Body of pancreas (tissue), 4 donors: Measurements from ENCODE around the gene PPP4R2. TPM values are rescaled to one million over a fixed set of nuclear protein-coding genes. Genes with fewer than 3 reads are reported as not detected.

ENCODE experiments used
- ATAC-seq: fragments of 150-250 bp; one replicate; pipeline ENCODE4 v1.9.1; 2016
- DNase-seq, 4 donors: peaks; one replicate each; pipeline ENCODE4 v3.0.0-alpha.2; 2019
- H3K27ac ChIP-seq, 4 donors: fragments of 200-600 bp; sonication (generic); 1 replicate in 3 of 4; 2 replicates in 1 of 4; pipeline versions ENCODE4 v1.5.1 to v1.6.1; 2016 to 2019; ENCODE audit warnings: mild to moderate bottlenecking in 1 of 4, mixed read lengths in 1 of 4, moderate library complexity in 1 of 4
- H3K27me3 ChIP-seq, 2 donors: fragments of 200-600 bp; sonication (generic); one replicate each; pipeline ENCODE4 v1.6.0; 2016; ENCODE audit warnings: mild to moderate bottlenecking in 1 of 2
- H3K36me3 ChIP-seq, 2 donors: fragments of 200-600 bp; sonication (generic); replicated peaks in 1 of 2; 2 replicates each; pipeline ENCODE4 v1.5.1; 2016; ENCODE audit warnings: low read depth in 2 of 2; ENCODE audit not compliant: insufficient read depth in 1 of 2
- H3K4me1 ChIP-seq: fragments of 200-600 bp; sonication (generic); one replicate; pipeline ENCODE4 v1.6.0; 2016
- H3K4me3 ChIP-seq, 2 donors: fragments of 200-600 bp; sonication (generic); 1 replicate in 1 of 2; 2 replicates in 1 of 2; pipeline ENCODE4 v1.5.1; 2016 to 2019
- H3K9me3 ChIP-seq, 3 donors: fragments of 200-600 bp; sonication (generic); 1 replicate in 2 of 3; 2 replicates in 1 of 3; pipeline ENCODE4 v1.5.1; 2016
- POLR2A ChIP-seq, 3 donors: fragments of 450-650 bp; IDR thresholded peaks; one replicate each; pipeline ENCODE4 v1.6.1; 2016; ENCODE audit warnings: antibody characterized with exemption in 3 of 3, mild to moderate bottlenecking in 2 of 3
- WGBS, 2 donors: methylation state at CpG; one replicate each; pipeline ENCODE4 v1.1.5; 2017; 5-methylcytosine and 5-hydroxymethylcytosine counted together
- intact Hi-C: fragments of 100-400 bp; cut with DNase I; formaldehyde crosslinking; loops from one replicate; pipeline ENCODE4 v1.15.1; 2023
- total RNA-seq, 2 donors: library from RNA; depleted of rRNA; stranded (reverse); fragments of >200 nt; gene quantifications; one replicate each; pipeline ENCODE4 v1.1.0, GENCODE V29; 2016
- TF ChIP-seq, protein P1 (sequence below), 7 experiments: fragments of 450-650 bp in 4 of 7; fragments of 200-600 bp in 3 of 7; sonication (generic) in 3 of 7; IDR thresholded peaks; one replicate each; pipeline ENCODE4 v1.5.1; 2016 to 2019; ENCODE audit warnings: antibody characterized with exemption in 7 of 7

PPP4R2 gene
- total RNA-seq, 2 donors from 2014 or later: 21.5 to 28.0 TPM

DNA sequence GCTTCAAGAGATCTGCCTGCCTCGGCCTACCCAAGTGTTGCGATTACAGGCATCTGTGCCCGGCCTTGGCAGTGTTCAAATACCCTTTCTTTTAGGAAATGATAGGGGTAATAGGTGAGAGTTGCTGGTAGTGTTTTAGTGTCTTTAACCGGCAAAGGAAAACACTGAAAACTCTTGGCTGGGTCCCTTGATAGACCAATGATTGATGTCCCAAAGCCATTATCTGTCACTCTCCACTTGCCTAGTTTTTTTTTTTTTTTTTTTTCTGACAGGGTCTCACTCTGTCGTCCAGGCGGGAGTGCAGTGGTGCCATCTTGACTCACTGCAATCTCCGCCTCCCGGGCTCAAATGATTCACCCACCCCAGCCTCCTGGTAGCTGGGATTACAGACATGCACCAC, 84.5 kb downstream of the PPP4R2 start:
- no peaks in the 10 kb centered on the region for H3K36me3 ChIP-seq
- no peak overlapping the region for H3K4me3 ChIP-seq
- H3K4me1 ChIP-seq: no peaks in the 10 kb centered on the region
- intact Hi-C loops: loop anchor here (10.0 kb wide), 1 partner anchor 146 kb away; no protein-coding TSS in a partner anchor
- DNase-seq (no peak), ATAC-seq (no peak)
- no peaks in the 10 kb centered on the region for H3K9me3 ChIP-seq
- no peaks in the 10 kb centered on the region for H3K27me3 ChIP-seq
- WGBS, 2 donors: 90 to 94% methylated on average over 8 of the region's 8 CpGs
- no peak overlapping the region for H3K27ac ChIP-seq
- TF ChIP-seq POLR2A (IDR thresholded peaks at IDR 0.05): no peak
- TF ChIP-seq, protein P1, sequence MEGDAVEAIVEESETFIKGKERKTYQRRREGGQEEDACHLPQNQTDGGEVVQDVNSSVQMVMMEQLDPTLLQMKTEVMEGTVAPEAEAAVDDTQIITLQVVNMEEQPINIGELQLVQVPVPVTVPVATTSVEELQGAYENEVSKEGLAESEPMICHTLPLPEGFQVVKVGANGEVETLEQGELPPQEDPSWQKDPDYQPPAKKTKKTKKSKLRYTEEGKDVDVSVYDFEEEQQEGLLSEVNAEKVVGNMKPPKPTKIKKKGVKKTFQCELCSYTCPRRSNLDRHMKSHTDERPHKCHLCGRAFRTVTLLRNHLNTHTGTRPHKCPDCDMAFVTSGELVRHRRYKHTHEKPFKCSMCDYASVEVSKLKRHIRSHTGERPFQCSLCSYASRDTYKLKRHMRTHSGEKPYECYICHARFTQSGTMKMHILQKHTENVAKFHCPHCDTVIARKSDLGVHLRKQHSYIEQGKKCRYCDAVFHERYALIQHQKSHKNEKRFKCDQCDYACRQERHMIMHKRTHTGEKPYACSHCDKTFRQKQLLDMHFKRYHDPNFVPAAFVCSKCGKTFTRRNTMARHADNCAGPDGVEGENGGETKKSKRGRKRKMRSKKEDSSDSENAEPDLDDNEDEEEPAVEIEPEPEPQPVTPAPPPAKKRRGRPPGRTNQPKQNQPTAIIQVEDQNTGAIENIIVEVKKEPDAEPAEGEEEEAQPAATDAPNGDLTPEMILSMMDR (IDR thresholded peaks at IDR 0.05): no peak

DNA sequence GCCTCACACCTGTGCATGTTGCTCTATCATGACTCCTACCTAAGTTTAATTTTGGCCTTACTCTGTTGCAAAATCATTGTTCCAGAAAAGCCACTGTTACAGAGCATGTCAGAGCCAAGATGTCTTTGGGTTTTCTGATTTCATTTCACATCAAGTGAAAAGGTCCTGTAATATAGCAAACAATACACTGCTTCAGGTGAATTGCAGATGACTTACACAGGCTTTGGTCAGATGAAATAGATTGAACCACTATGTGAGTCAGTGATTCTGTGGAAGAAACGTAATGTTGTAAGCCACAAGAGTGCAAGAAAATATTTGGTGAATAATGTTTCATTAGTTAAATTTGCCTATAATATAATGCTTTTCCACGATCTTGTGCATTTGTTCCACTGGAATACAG, 87.6 kb downstream of the PPP4R2 start:
- H3K27ac ChIP-seq: no peak overlapping the region
- H3K36me3 ChIP-seq: no peaks in the 10 kb centered on the region
- H3K27me3 ChIP-seq: no peaks in the 10 kb centered on the region
- TF ChIP-seq, protein P1 (IDR thresholded peaks at IDR 0.05): no peak
- TF ChIP-seq POLR2A (IDR thresholded peaks at IDR 0.05): no peak
- WGBS, 2 donors: 84 to 93% methylated on average over 2 of the region's 2 CpGs
- no peak for DNase-seq
- no peak for ATAC-seq
- H3K9me3 ChIP-seq: no peaks in the 10 kb centered on the region
- intact Hi-C loops: loop anchor here (10.0 kb wide), 1 partner anchor 149 kb away; no protein-coding TSS in a partner anchor
- no peaks in the 10 kb centered on the region for H3K4me1 ChIP-seq
- no peak overlapping the region for H3K4me3 ChIP-seq

DNA sequence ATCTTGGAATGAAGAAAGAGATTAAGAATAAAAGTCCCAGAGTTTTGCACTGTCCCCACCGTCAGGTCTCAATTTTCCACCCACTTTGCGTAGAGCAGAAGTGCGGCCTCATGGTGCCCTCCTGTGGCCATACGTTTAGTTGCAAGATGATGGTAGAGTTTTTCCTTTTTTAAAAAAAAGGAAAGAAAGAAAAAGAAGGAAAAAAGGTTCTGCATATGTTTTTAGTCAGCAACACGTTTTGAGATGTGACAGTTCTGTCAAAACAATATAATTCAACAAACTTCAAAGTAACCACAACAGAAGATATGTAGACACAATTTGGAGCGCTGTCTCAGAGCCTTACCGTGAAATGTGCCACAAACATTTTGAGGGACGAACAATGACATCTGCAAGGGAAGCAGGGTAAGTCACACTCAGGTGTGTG, 89.5 kb downstream of the PPP4R2 start:
- WGBS, 2 donors: 20 to 28% methylated on average over 8 of the region's 8 CpGs
- Histone ChIP-seq H3K27ac (no peak overlapping the region), H3K4me3 (no peak overlapping the region), H3K27me3 (no peaks in the 10 kb centered on the region), H3K4me1 (no peaks in the 10 kb centered on the region), H3K9me3 (no peaks in the 10 kb centered on the region), H3K36me3 (no peaks in the 10 kb centered on the region)
- intact Hi-C loops: loop anchor here (10.0 kb wide), 1 partner anchor 151 kb away; no protein-coding TSS in a partner anchor
- DNase-seq (peak; percentile 45 to 63 (median 52)), ATAC-seq (peak; percentile 33)
- no peak for TF ChIP-seq POLR2A (IDR thresholded peaks at IDR 0.05)
- TF ChIP-seq, protein P1 (IDR thresholded peaks at IDR 0.05): peak; percentile 44 to 82 (median 76)

DNA sequence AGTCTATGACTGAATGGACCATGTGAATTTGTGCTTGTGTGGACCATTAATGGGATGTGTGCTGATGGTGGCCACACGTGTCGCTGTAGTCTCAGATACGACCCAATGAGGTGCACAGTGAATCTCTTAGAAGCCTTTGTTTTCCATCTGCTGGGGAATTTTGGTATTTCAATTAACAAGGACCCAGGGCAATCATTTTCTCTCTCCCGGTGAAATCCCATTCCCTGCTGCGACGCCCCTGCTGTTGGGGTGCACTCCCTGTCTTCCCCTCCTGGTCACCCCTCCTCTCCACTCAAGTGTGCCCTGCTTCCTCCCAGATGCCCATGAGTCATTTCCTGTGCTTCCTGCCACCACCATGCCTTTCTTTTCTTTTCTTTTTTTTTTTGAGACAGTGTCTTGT, 97.5 kb downstream of the PPP4R2 start:
- Histone ChIP-seq H3K27me3 (no peaks in the 10 kb centered on the region), H3K4me3 (no peak overlapping the region), H3K36me3 (no peaks in the 10 kb centered on the region), H3K4me1 (no peaks in the 10 kb centered on the region), H3K27ac (no peak overlapping the region), H3K9me3 (no peaks in the 10 kb centered on the region)
- no peak for DNase-seq
- WGBS, 2 donors: 73 to 92% methylated on average over 6 of the region's 6 CpGs
- intact Hi-C loops: no loop called here
- no peak for TF ChIP-seq POLR2A (IDR thresholded peaks at IDR 0.05)
- no peak for ATAC-seq

DNA sequence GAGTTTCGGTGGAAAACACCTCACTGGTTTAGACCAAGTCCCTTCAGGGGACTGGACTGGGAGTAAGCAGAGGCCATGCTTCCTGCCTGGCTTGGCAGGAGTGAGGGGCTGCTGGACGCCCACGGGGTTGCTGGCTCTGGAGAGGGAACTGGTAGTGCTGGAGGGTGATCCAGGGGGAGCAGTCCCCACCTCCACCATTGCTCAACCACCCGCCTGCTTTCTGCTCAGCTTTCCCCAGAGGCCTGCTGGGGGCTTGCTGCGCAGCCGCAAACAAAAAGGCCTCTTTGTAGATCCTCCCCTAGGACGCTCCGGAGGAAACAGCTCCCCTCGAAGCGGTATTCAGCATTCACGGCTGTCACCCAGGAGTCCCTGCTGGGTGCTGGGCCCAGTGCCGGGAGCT, 98.3 kb downstream of the PPP4R2 start:
- no peaks in the 10 kb centered on the region for H3K27me3 ChIP-seq
- H3K4me3 ChIP-seq: no peak overlapping the region
- H3K36me3 ChIP-seq: no peaks in the 10 kb centered on the region
- ATAC-seq (no peak), DNase-seq (no peak)
- H3K4me1 ChIP-seq: no peaks in the 10 kb centered on the region
- intact Hi-C loops: no loop called here
- 76 to 93% methylated on average over 7 to 12 of the region's 12 CpGs for WGBS, 2 donors
- no peak for TF ChIP-seq POLR2A (IDR thresholded peaks at IDR 0.05)
- TF ChIP-seq, protein P1 (IDR thresholded peaks at IDR 0.05): no peak
- no peaks in the 10 kb centered on the region for H3K9me3 ChIP-seq
- no peak overlapping the region for H3K27ac ChIP-seq
